Activated T-helper 9 cell treated with anti-CD3 and anti-CD28 coated beads, Interleukin-2, amount 50 U/mL, for 16 hours (primary cell): ENCODE results near the gene CTH.
"Not testable (repeated sequence)": the region's sequence is repeated elsewhere in the genome, so short reads cannot be mapped to it uniquely, and the experiment has no call there.

ENCODE experiments used
- DNase-seq: peaks from one replicate; pipeline ENCODE4 v3.0.0-alpha.2; 2020; ENCODE audit warnings: low read depth

The CTH gene

DNA sequence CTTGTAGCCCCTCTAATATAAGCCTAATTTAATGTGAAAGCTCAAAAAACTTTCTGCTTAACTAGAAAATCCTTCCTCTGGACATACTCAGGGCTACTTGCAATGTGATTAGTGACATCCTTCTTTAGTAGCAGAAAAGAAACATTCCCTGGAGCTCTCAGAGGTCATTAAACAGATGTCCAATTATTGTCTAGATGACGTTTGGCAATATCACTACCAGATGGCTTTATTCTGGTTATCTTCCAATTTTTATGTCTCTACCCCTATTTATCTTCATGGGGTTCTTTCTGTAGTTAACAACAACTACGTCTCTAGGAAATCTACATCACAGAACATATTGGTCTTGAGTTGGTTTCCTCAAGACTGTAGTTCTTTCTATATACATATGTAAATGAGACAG is 44.2 kb downstream of the CTH start:
- no peak for DNase-seq

DNA sequence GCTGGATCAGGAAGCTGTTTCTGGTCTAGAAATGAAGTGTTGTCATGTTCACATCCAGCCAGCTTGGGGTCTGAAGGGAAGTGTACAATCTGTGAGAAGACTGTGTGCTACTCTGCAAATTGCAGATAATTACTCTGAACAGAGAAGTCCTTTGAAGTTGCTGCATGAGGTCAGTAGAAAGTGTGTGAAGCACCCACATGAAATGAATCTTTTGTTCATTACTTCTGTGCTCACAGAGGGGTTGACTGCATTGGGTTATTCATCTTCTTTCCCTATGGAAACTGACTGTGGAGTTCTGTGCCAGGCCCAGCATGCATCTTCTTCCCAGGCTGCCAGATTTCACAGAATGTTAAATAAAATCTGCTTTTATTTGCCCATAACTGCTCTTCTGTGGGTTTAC is 47.1 kb downstream of the CTH start:
- DNase-seq, result no peak

DNA sequence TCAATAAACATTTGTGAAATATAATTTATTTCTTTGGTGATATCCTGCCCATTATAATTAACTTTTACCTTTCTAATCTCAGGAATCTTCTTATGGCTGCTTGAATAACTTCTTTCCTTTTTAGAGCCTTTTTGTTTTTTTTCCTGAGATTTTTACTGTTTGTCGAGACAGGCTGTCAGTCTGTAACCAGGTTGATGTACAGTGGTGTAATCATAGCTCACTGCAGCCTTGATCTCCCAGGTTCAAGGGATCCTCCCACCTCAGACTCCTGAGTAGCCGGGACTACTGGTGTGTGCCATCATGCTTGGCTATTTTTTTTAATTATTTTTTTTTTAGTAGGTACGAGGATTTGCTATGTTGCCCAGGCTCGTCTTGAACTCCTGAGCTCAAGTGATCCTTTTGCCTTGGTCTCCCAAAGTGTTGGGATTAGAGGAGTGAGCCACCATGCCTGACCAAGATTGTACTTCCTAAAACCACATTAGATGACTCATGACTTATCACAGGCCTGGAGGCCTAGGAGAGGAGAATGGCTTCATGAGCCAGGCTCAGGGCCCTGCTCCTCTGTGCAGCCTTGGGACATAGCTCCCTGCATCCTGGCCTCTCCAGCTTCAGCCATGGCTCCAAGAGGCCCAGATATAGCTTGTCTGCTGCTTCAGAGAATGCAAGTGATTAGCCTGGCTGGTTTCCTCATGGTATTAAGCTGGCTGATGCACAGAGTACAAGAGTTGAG is 48.6 kb downstream of the CTH start:
- DNase-seq, result no peak

DNA sequence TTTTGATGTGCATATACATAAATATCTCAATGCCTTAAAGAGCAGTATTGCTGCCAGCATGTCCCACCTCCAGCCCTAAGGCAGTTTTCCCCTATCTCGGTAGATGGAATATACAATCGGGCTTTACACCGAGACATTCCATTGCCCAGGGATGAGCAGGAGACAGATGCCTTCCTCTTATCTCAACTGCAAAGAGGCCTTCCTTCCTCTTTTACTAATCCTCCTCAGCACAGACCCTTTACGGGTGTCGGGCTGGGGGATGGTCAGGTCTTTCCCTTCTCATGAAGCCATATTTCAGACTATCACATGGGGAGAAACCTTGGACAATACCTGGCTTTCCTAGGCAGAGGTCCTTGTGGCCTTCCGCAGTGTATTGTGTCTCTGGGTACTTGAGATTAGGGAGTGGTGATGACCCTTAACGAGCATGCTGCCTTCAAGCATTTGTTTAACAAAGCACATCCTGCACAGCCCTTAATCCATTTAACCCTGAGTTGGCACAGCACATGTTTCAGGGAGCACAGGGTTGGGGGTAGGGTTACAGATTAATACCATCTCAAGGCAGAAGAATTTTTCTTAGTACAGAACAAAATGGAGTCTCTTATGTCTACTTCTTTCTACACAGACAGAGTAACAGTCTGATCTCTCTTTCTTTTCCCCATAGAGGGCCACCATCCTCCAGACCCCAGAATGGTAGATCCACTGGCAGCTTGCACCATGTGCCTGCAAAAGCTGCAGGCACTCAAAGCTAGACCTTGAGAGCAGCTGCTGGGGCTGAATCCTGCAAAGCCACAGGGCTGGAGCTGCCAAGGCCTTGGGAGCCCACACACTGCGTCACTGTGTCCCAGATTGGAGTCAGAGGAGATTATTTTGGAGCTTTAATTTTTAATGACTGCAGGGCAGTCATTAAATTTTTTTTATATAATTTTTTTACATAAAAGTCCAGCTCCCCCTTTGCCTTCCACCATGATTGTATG is 50.0 kb downstream of the CTH start:
- DNase-seq, result not testable (repeated sequence)

DNA sequence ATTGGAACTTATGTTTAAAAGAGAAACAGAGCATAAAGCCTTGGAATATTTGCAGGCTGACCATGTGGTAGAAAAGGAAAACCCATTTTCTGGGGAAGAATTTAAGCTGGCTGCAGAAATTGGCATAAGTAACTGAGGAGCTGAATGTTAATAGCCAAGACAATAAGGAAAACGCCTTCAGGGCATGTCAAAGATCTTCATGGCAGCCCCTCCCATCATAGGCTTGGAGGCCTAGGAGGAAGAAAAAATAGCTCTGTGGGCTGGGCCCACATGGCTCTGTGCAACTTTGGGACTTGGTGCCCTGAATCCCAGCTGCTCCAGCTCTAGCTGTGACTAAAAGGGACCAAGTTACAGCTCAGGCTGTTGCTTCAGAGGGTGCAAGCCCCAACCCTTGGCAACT is 51.5 kb downstream of the CTH start:
- no peak for DNase-seq

DNA sequence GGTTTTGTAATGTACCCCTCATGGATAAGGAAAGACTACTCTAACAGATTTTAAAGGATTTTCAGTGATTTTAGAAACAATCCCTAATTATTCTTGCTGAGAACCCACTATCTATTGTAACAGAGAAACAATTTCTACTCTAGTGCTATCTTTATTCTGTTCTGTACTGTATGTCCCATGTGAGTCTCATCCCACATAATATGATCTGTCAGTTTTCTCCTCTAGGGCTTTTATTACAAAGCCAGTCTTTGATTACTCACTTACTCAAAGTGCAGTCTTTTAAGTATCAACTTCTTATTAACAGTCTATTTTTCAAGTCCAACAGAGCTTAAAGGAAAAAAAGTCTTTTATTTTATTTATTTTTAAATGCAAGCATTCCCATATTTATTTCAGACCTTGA is 54.8 kb downstream of the CTH start:
- DNase-seq, result no peak

DNA sequence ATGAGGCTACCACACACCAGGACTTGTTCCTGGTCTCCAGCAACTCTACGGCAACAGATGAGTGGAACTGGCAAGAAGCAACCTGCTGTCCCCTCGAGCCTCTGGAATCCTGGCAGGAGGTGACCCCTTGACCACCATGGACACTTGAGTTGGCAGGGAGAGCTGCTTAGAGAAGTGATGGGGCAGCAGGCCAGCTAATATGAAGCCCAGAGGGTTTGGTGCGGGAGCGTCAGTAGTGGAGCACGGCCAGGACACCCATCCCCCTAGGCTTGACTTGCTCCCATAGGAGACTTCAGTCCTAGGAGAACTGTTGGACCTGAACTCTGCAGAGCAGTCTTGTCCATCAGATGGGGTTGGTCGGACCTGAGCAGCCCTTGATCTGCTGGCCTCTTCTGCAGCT is 56.5 kb downstream of the CTH start:
- DNase-seq, result no peak

DNA sequence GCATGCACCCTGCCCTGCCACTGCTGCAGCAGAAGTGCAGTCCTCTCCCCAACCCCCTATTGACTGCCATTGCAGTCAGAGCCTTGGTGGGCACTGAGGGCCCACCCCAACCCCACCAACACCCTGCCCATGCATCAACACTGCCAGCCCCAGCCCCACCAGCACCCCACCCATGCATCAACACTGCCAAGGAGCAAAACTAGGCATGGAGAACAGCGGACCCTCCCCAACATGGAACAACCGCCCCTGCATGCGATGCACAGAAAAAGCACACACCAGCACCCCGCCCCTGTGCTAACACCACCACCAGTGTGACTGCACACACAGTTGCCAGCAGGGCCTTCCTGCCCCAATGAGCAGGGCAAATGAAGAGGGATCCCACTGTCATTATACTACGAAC is 57.1 kb downstream of the CTH start:
- no peak for DNase-seq

DNA sequence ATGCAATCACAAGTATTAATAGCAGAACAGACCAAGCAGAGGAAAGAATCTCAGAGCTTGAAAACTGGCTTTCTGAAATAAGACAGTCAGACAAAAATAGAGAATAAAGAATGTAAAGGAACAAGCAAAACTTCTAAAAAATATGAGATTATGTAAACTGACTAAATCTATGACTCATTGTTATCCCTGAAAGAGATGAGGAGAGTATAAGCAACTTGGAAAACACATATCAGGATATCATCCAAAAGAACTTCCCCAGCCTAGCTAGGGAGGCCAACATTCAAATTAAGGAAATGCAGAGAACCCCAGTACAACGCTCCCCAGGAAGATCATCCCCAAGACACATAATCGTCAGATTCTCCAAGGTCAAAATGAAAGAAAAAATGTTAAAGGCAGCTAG is 58.1 kb downstream of the CTH start:
- not testable (repeated sequence) for DNase-seq

DNA sequence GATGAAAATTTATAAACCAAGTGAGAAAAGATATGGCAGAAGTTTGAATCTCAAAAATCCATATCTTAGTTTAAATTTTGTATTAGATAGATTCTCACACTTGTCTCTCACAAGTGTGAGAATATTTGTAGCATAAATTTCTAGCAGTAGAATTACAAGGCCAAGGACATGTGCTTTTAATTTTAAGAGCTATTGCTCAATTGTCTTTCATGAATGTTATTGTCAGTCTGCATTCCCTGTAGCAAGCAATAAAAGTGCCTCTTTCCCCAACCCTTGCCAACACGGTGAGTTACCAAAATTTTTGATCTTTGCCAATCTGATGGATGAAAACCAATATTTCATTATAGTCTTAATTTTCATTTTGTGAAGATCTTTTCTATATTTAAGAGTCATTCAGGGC is 64.0 kb downstream of the CTH start:
- DNase-seq, result no peak

DNA sequence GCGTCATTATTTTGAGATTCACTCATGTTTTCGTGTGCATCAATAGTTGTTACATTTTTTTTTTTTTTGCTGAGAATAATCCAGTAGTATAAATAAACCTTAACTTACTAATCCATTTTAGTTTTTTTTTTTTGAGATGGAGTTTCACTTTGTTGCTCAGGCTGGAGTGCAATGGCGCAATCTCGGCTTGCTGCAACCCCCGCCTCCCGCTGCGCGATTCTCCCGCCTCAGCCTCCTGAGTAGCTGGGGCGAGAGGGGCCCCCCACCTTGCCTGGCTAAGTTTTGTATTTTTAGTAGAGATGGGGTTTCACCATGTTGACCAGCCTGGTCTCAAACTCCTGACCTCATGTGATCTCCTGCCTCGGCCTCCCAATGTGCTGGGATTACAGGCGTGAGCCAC is 66.0 kb downstream of the CTH start:
- no peak for DNase-seq

DNA sequence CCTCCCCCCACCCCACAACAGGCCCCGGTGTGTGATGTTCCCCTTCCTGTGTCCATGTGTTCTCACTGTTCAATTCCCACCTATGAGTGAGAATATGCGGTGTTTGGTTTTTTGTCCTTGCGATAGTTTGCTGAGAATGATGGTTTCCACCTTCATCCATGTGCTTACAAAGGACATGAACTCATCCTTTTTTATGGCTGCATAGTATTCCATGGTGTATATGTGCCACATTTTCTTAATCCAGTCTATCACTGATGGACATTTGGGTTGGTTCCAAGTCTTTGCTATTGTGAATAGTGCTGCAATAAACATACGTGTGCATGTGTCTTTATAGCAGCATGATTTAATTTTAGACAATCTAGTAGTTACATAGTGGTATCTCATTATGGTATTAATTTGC is 66.8 kb downstream of the CTH start:
- not testable (repeated sequence) for DNase-seq

DNA sequence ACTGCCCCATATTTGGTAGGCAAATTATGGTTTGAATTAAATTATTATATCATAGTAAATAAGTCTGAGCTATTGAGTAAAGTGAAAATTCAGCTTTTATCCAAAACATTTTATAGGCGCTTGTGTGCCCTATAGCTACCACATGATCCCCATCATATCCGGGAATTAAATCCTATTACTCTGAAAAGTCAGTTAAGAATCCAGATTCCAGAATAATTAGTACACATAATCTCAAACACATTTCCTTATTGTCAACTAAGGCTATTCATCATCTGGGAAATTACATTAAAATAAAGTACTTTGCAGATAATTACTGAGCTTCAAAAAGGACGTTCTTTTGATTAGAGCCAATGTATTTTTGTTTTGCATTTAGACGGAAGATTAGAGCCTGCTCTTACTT is 72.3 kb downstream of the CTH start:
- no peak for DNase-seq

DNA sequence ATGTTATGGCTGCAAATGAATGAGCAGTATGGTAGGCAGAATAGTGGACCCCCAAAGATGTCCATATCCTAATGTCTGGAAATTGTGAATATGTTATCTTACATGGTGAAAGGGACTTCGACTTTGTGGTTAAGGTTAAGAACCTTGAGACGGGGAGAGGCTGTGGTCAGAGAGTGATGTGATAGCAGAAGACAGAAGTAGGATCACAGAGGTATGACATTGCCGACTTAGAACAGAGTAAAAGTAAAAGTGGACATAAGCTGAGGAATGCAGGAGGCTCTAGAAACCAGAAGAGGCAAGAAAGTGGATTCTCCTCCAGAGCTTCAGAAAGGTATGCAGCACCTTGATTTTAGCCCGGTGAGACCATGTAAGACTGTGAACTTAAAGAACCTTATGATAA is 74.6 kb downstream of the CTH start:
- DNase-seq, result no peak

DNA sequence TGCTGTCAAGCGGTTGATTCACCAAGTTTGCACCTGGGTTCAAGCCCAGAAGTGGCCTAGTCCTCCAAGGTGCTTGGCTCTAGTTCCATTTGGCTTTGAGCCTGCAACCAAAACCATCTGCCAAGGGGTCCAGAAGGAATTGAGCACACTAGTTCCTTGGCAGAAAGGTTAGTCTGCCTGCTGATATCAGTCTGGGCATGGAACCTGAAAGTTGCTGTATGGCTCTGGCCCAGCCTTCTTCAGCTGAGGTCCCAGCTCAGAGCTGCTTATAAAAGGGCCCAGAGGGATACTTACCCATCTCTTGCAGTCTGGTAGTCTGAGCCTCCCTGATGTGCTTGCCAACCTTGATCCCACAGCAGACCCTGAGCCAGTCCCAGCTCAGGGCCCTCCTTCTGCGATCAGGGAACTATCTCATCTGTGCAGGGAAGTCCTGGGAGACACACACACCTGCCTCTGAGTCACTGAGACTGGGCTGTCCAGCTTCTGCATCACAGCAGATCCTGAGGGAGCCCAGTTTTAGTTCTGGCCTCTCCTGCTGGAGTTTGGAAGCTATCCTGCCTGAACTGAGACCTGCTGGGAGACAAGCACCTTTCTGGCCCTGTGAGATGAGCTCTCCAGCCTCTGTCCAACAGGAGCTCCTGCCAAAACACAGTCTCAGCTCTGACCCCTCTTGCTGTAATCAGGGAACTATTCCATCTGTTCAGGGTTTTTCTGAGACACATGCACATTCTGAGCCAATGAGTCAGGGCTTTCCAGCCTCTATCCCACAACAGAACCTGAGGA is 75.8 kb downstream of the CTH start:
- no peak for DNase-seq

DNA sequence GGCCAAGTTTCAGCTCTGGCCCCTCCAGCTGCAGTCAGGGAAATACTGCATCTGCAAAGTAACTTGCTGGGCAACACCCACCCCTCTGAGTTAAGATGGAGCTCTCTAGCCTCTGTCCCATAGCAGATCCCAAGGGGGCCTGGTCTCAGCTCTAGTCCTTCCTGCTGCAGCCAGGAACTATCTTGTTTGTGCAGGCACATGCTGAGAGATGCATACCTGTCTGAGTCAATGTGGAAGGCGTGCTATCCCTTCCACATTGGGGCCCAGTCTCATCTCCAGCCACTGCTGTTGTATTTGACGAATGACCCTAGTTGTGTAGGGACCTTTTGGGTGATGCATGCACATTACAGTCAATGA is 76.4 kb downstream of the CTH start:
- no peak for DNase-seq

DNA sequence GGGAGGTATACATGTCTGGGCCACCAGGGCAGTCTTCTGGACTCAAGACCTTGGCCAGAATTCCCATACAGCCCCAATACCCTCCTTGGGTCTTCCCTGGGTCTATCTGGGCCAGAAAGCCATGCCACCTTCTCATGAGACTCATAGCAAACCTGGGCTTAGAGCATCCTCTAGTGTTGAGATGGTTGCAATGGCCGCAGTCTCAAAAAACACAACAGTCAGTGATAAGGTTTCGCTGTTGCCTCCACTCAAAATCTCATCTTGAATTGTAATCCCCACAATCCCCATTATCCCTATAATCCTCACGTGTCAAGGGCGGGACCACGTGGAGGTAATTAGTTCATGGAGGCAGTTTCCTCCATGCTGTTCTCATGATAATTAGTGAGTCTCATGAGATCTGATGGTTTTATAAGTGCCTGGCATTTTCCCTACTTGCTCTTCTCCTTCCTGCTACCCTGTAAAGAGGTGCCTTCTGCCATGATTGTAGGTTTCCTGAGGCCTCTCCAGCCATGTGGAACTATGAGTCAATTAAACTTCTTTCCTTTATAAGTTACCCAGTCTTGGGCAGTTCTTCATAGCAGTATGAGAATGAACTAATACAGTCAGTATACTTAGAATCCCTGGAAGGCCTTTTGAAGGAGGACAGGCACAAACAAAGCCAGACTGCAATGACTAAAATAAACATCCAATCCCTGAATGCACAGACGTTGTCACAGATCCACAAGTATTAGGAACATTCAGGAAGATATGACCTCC is 77.0 kb downstream of the CTH start:
- no peak for DNase-seq
